H9 (cell line): ENCODE data around the gene RGS6. TPM values are rescaled to one million over a fixed set of nuclear protein-coding genes. Genes with fewer than 3 reads are reported as not detected.

Experiments used
- DNase-seq: peaks from one replicate; pipeline ENCODE4 v3.0.0-alpha.2; 2017
- H2AFZ ChIP-seq: one replicate; pipeline ENCODE4 v1.6.1; 2013; ENCODE audit warnings: mild to moderate bottlenecking, low read length, control low read depth, moderate library complexity
- H2AK5ac ChIP-seq: 2 replicates; pipeline ENCODE4 v1.6.1; 2013; ENCODE audit warnings: low read length, control low read depth, mixed read lengths; ENCODE audit not compliant: insufficient read length
- H2BK120ac ChIP-seq: one replicate; pipeline ENCODE4 v1.6.1; 2013; ENCODE audit warnings: low read depth, mild to moderate bottlenecking, low read length, control low read depth, inconsistent platforms; ENCODE audit not compliant: poor library complexity, severe bottlenecking
- H2BK12ac ChIP-seq: 2 replicates; pipeline ENCODE4 v1.6.1; 2013; ENCODE audit warnings: low read length, control low read depth, mixed read lengths, low read depth; ENCODE audit not compliant: insufficient read length
- H2BK15ac ChIP-seq: 2 replicates; pipeline ENCODE4 v1.6.1; 2013; ENCODE audit warnings: low read depth, low read length, control low read depth
- H2BK20ac ChIP-seq: one replicate; pipeline ENCODE4 v1.6.1; 2013; ENCODE audit warnings: low read depth, mild to moderate bottlenecking, low read length, control low read depth, inconsistent platforms; ENCODE audit not compliant: poor library complexity, severe bottlenecking
- H2BK5ac ChIP-seq: 2 replicates; pipeline ENCODE4 v1.6.1; 2013; ENCODE audit warnings: low read length, control low read depth, mixed read lengths; ENCODE audit not compliant: insufficient read length
- H3K14ac ChIP-seq: 2 replicates; pipeline ENCODE4 v1.6.1; 2013; ENCODE audit warnings: low read length, control low read depth; ENCODE audit not compliant: insufficient read depth
- H3K18ac ChIP-seq: 2 replicates; pipeline ENCODE4 v1.6.1; 2013; ENCODE audit warnings: low read depth, mild to moderate bottlenecking, mixed read lengths, low read length, control low read depth; ENCODE audit not compliant: insufficient read length
- H3K23ac ChIP-seq: 2 replicates; pipeline ENCODE4 v1.6.1; 2013; ENCODE audit warnings: low read length, control low read depth, mixed read lengths, low read depth; ENCODE audit not compliant: insufficient read length
- H3K23me2 ChIP-seq: 2 replicates; pipeline ENCODE4 v1.6.1; 2013; ENCODE audit warnings: low read depth, mild to moderate bottlenecking, mixed read lengths, low read length, control low read depth; ENCODE audit not compliant: insufficient read length, poor library complexity, severe bottlenecking
- H3K27ac ChIP-seq: 2 replicates; pipeline ENCODE4 v1.5.1; 2013; ENCODE audit warnings: low read length, control low read depth, mixed read lengths, low read depth; ENCODE audit not compliant: insufficient read length
- H3K27me3 ChIP-seq: 2 replicates; pipeline ENCODE4 v1.6.1; 2013; ENCODE audit warnings: low read length, control low read depth, inconsistent platforms; ENCODE audit not compliant: insufficient read depth
- H3K4ac ChIP-seq: 2 replicates; pipeline ENCODE4 v1.6.1; 2013; ENCODE audit warnings: low read depth, mild to moderate bottlenecking, control low read depth, inconsistent platforms, low read length, moderate library complexity
- H3K4me1 ChIP-seq: 2 replicates; pipeline ENCODE4 v1.6.1; 2013; ENCODE audit warnings: low read length, control low read depth, inconsistent platforms; ENCODE audit not compliant: insufficient read depth
- H3K4me2 ChIP-seq: 2 replicates; pipeline ENCODE4 v1.6.1; 2013; ENCODE audit warnings: low read length, control low read depth, mixed read lengths; ENCODE audit not compliant: insufficient read length, insufficient read depth
- H3K56ac ChIP-seq: 2 replicates; pipeline ENCODE4 v1.6.1; 2013; ENCODE audit warnings: low read depth, mild to moderate bottlenecking, mixed read lengths, low read length, control low read depth; ENCODE audit not compliant: insufficient read length
- H3K79me1 ChIP-seq: 2 replicates; pipeline ENCODE4 v1.6.1; 2013; ENCODE audit warnings: low read depth, mild to moderate bottlenecking, moderate library complexity, low read length, control low read depth, inconsistent platforms; ENCODE audit not compliant: insufficient read depth, poor library complexity, severe bottlenecking
- H3K79me2 ChIP-seq: 2 replicates; pipeline ENCODE4 v1.6.1; 2013; ENCODE audit warnings: low read length, control low read depth, inconsistent platforms; ENCODE audit not compliant: insufficient read depth
- H3K9ac ChIP-seq: 2 replicates; pipeline ENCODE4 v1.6.1; 2013; ENCODE audit warnings: low read length, control low read depth, mixed read lengths; ENCODE audit not compliant: insufficient read length; ENCODE audit errors: extremely low read depth
- H3K9me3 ChIP-seq: one replicate; pipeline ENCODE4 v1.6.1; 2013; ENCODE audit warnings: low read depth, low read length, inconsistent platforms; ENCODE audit not compliant: control insufficient read depth
- H3T11ph ChIP-seq: one replicate; pipeline ENCODE4 v1.6.1; 2013; ENCODE audit warnings: mild to moderate bottlenecking, low read length, control low read depth, inconsistent platforms
- H4K20me1 ChIP-seq: one replicate; pipeline ENCODE4 v1.6.1; 2013; ENCODE audit not compliant: control insufficient read depth, insufficient read length, insufficient read depth
- H4K5ac ChIP-seq: 2 replicates; pipeline ENCODE4 v1.6.1; 2013; ENCODE audit warnings: low read depth, mild to moderate bottlenecking, mixed read lengths, low read length, control low read depth; ENCODE audit not compliant: insufficient read length
- H4K8ac ChIP-seq: replicated peaks from 2 replicates; pipeline ENCODE4 v1.6.1; 2013; ENCODE audit warnings: low read length, control low read depth, mixed read lengths, low read depth; ENCODE audit not compliant: insufficient read length
- H4K91ac ChIP-seq: 2 replicates; pipeline ENCODE4 v1.6.1; 2013; ENCODE audit warnings: low read depth, mild to moderate bottlenecking, moderate library complexity, mixed read lengths, low read length, control low read depth; ENCODE audit not compliant: insufficient read length
- H3K27ac Mint-ChIP-seq, 3 experiments: 2 replicates in 2 of 3; 3 replicates in 1 of 3; pipeline ENCODE4 v1.8.0; 2020 to 2021; ENCODE audit warnings: mixed read lengths in 3 of 3, mild to moderate bottlenecking in 1 of 3, moderate library complexity in 1 of 3
- H3K27me3 Mint-ChIP-seq: 2 replicates; pipeline ENCODE4 v1.8.0; 2021; ENCODE audit warnings: low read depth, mild to moderate bottlenecking, moderate library complexity, mixed read lengths
- H3K36me3 Mint-ChIP-seq, 3 experiments: 2 replicates in 2 of 3; 3 replicates in 1 of 3; pipeline ENCODE4 v1.8.0; 2020 to 2021; ENCODE audit warnings: low read depth in 3 of 3, mixed read lengths in 3 of 3; ENCODE audit not compliant: insufficient read depth in 1 of 3
- H3K4me1 Mint-ChIP-seq, 2 experiments: 2 replicates each; pipeline ENCODE4 v1.8.0; 2020; ENCODE audit warnings: mixed read lengths in 2 of 2
- H3K4me3 Mint-ChIP-seq, 2 experiments: 2 replicates in 1 of 2; 3 replicates in 1 of 2; pipeline ENCODE4 v1.8.0; 2020 to 2021; ENCODE audit warnings: mild to moderate bottlenecking in 2 of 2, mixed read lengths in 2 of 2, moderate library complexity in 1 of 2
- H3K9me3 Mint-ChIP-seq, 2 experiments: 2 replicates in 1 of 2; 3 replicates in 1 of 2; pipeline ENCODE4 v1.8.0; 2020; ENCODE audit warnings: mild to moderate bottlenecking in 2 of 2, mixed read lengths in 2 of 2, moderate library complexity in 1 of 2
- WGBS: extraction: QIAGEN DNeasy Blood & Tissue Kit; methylation state at CpG from one replicate; pipeline ENCODE4 v1.1.7; 2013; ENCODE audit warnings: missing lambda C conversion rate, low lambda C conversion rate, mixed read lengths; ENCODE audit not compliant: insufficient read length; ENCODE audit errors: extremely low coverage; 5-methylcytosine and 5-hydroxymethylcytosine counted together
- total RNA-seq: library from RNA; stranded (reverse); gene quantifications from 2 replicates; pipeline ENCODE4 v1.2.1, GENCODE V29; 2021
- TF ChIP-seq, protein P1 (sequence below): fragments of 200-600 bp; sonication (generic); conservative IDR thresholded peaks from 3 replicates; pipeline ENCODE4 v1.8.0; 2021; ENCODE audit warnings: antibody characterized with exemption, mild to moderate bottlenecking

Gene RGS6
- total RNA-seq, 1 experiment from 2014 or later, result 3.0 TPM

DNA sequence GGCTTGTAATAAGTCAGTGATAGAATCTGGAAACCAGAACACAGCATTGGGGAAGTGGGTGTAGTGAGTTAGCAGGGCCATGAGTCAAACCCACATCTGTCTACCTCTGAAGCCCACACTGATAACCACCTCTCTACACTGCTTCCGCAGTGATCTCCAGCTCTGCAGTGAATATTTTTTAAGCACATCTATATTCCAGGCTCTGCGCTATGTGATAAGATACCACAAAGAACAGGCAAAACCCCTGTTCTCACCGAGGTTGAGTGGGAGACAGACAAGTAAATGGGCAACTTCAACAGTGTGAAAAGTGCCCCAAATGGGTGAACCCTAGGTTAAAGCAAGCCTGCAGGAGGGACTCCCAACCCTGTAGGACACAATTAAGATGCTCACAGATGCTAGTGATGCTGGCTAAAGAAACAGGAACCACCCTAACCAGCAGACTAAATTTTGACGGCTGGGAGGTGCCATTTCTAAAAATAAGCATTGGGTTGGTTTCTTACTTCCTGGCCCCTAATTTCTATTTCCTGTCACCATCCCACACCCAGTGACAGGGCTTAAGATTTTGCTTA lies 586.7 kb downstream of the RGS6 start:
- Histone ChIP-seq H3K4ac (no peak overlapping the region), H2AK5ac (no peak overlapping the region), H3K23ac (no peak overlapping the region), H4K5ac (no peak overlapping the region), H2BK120ac (no peak overlapping the region), H3K4me1 (no peaks in the 10 kb centered on the region), H3T11ph (no peak overlapping the region), H3K79me2 (no peaks in the 10 kb centered on the region), H3K14ac (no peak overlapping the region), H3K27ac (no peak overlapping the region), H3K79me1 (no peaks in the 10 kb centered on the region), H2BK5ac (no peak overlapping the region), H3K56ac (no peak overlapping the region), H2AFZ (no peak overlapping the region), H2BK15ac (no peak overlapping the region), H3K18ac (no peak overlapping the region), H4K20me1 (no peaks in the 10 kb centered on the region), H3K9me3 (no peaks in the 10 kb centered on the region), H3K4me2 (no peak overlapping the region), H4K8ac (no peak overlapping the region), H3K23me2 (no peaks in the 10 kb centered on the region), H2BK20ac (no peak overlapping the region), H3K9ac (no peak overlapping the region), H3K27me3 (no peaks in the 10 kb centered on the region), H4K91ac (no peak overlapping the region), H2BK12ac (no peak overlapping the region)
- Mint-ChIP-seq H3K27me3 (no peaks in the 10 kb centered on the region; the same call in 1 of the 2 replicates), H3K27ac (no peak overlapping the region), H3K36me3 (peaks cover 0 to 4% (median 0%) of the 10 kb centered on the region in 3 experiments; a peak in 1 of 7 replicates), H3K4me3 (no peak overlapping the region), H3K9me3 (peaks cover 0 to 5% of the 10 kb centered on the region in 2 experiments; a peak in 3 of 5 replicates), H3K4me1 (peaks cover 0 to 4% of the 10 kb centered on the region in 2 experiments; a peak in 3 of 4 replicates)
- WGBS, result no CpG with 5 or more reads among the region's 4 CpGs
- DNase-seq, result no peak
- TF ChIP-seq, protein P1, sequence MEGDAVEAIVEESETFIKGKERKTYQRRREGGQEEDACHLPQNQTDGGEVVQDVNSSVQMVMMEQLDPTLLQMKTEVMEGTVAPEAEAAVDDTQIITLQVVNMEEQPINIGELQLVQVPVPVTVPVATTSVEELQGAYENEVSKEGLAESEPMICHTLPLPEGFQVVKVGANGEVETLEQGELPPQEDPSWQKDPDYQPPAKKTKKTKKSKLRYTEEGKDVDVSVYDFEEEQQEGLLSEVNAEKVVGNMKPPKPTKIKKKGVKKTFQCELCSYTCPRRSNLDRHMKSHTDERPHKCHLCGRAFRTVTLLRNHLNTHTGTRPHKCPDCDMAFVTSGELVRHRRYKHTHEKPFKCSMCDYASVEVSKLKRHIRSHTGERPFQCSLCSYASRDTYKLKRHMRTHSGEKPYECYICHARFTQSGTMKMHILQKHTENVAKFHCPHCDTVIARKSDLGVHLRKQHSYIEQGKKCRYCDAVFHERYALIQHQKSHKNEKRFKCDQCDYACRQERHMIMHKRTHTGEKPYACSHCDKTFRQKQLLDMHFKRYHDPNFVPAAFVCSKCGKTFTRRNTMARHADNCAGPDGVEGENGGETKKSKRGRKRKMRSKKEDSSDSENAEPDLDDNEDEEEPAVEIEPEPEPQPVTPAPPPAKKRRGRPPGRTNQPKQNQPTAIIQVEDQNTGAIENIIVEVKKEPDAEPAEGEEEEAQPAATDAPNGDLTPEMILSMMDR, result no peak
